ENCODE data around the gene TMC3.
"Not testable (repeated sequence)": the region's sequence is repeated elsewhere in the genome, so short reads cannot be mapped to it uniquely, and the experiment has no call there.

TMC3 gene

DNA sequence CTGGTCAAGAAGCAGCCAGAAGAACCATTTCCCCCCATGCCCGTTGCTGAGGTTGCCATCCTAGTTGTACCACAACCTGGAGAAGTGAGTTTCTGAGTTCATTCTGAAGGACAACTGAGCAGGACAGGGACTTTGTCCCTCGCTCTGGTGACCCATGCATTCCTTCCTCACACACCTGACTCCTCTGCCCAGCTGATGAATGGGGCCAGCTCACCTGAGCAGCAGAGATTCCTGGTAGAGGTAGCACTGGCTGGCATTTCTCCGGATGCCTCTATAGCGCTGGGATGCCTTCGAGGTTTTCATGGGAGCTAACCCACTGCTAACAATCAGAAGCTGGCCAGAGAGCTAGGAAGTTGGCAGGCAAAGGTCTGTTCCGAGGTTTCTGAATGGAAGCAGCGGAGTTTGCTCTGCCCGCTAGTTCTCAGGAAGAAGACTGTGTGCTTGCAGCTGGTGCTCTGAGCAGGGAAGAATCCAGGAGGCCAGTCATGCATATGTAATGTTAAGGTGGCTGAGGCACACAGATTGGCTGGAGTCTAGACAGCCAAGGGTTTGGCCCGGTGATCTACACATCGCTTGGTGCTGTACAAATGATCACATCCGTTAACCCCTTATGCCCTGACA, at the start of gene TMC3:
TMC3 (minus strand) TSS at position 439 of the 621 bp plus-strand sequence; CDS start at position 303, 136 bp downstream.
- no peak for DNase-seq

DNA sequence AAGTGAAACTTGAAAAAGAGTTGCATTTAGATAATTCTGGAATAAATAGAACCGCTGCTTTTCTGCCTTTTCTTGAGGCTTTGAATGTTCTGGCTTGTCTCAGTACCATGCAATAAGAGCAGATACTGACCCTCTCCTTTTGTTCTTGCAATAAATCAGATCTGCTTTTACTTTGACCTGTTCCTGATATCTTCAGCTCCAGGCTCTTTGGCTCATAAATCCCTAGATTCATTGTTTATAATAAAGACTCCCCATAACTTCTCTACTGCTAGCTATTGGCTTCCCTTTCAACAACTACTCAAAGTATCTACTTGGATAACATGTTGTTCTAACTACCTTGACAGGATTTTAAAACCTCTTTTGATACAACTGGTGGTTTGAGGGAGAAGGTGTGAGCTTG, 47.4 kb upstream of the TMC3 start:
- no peak for DNase-seq

GRCh38 chr15:81419332-81419943, 45.4 kb upstream of the TMC3 start:
- DNase-seq: peak; percentile 18

DNA sequence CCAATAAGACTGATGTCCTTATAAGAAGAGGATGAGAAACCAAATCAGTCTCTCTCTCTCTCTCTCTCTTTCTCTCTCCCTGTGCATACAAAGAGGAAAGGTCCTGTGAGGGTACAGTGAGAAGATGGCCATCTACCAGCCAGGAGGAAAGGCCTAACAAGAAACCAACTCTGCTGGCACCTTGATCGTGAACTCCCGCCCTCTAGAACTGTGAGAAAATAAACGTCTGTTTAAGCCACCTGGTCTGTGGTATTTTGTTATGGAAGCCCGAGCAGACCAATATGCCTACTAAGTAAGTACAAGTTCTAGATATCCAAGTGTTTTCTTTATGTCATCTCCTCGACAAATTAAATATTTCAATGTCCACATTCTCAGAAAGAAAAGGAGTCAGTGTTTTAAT, 44.9 kb upstream of the TMC3 start:
- DNase-seq: no peak

DNA sequence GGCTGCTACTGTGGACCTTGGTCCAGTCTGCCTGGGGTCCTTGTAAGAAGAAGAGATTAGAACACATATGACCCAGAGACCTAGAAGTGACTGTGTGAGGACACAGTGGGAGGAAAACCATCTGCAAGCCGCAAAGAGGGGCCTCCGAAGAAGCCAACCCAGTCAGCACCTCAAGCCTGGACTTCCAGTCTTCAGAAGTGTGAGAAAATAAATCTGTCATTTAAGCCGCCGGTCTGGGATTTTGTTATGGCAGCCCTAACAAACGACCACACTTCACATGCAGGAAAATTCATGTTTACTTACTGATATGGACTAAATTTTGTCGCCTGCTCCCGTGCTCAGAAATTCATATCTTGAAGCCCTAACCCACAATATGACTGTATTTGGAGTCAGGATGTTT, 44.4 kb upstream of the TMC3 start:
- DNase-seq: no peak

GRCh38 chr15:81414274-81414968, 40.4 kb upstream of the TMC3 start:
- DNase-seq: not testable (repeated sequence)

DNA sequence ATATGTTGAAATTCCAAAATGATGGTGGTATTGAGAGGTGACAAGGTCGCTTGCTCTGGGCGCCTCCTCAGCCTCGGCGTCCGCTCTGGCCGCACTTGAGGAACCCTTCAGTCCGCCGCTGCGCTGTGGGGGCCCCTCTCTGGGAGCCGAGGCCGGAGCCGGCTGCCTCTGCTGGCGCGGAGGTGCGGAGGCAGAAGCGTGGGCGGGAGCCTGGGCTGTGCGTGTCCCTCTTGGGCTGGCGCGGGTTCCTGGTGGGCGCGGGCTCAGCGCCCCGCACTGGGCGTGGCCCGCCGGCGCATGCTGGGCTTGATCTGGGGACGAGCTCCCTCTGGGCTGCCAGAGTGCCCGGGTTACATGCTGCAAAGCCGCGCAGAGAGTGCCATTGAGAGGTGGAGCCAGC, 39.8 kb upstream of the TMC3 start:
- no peak for DNase-seq

DNA sequence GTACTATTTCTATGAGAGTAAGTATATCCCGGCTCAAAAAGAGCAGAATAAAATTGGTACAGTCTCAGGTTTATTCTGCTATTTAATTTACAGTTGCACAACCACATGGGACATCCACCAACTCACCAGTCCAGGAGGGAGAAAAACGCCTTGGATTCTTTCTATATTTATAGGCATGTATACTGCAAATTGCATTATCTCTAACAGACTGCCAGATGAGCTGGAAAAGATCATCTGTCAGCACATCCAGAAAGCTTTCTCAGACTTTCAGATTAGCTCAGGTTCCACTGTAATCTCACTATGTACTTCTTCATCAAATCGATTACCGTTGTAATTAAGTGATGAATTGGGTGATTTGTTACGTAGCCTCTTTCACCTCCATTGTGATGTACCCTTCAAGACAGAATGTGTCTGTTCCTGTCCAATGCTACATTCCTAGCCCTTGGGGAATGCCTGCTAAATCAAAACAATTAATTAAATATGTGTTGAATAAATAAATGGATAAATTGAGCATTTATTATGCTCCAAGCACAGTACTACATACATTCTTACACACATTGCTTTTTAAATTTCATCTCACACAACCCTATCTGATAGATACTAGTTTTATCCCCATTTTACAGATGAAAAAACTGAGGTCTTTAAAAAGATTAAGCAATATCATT, 38.1 kb upstream of the TMC3 start:
- DNase-seq: no peak

DNA sequence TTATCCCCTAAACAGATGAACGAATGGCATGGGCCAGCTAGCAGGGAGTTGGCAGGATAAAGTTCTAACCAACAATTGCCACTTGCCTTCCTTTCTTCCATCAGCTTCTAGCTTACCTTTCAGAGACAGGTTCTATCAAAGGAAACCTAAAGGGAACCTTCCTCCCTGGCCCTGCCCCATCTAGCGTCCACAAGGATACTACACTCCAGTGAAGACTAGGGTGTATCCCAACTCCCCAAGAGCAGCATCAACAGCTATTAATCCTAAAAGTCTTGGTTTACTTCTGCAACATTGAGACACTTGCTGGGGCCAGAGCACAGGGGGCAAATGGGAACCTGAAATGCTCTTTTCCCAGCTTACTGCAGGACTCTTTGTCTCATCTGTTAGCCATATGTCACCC, 37.0 kb upstream of the TMC3 start:
- no peak for DNase-seq

DNA sequence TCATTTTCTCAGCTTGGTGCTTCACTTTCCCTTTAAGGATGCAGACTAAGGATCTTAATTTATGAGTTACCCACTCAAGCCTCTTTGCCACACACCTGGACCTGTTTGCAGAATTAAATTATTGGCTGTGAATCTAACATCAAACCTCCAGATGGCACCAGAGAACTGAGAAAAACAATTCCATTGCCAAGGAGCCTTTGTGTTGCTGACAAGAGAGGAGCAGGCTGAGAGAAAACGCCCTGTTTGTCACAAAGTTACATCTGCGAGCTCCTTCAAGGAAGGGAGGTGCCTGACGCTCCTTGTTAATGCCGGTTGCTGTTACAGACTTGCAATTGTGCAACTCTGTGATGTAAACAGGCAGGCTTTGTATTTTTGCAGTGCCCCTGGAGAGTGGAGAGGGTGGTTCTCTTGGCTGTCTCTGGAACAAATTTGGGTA, 36.3 kb upstream of the TMC3 start:
- DNase-seq: peak; percentile 51

DNA sequence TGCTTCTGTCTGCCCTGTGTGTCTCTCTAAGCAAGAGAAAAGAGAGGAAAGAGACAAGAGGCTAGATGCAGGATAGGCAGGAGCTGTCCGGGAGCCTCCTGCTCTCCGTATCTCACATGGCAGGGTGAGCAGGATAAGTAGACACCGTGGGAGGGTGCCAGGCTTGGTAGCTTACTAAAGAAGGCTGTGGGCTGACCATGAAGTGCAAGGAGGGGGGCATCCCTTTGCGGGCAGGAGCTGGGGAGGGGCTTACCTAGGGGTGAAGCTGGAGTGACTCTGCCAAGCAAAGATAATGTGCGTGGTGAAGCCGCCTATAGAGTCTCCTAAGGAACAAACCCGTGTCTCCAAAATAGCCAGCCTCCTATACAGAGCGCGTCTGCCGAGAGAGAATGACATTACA, 33.7 kb upstream of the TMC3 start:
- no peak for DNase-seq

DNA sequence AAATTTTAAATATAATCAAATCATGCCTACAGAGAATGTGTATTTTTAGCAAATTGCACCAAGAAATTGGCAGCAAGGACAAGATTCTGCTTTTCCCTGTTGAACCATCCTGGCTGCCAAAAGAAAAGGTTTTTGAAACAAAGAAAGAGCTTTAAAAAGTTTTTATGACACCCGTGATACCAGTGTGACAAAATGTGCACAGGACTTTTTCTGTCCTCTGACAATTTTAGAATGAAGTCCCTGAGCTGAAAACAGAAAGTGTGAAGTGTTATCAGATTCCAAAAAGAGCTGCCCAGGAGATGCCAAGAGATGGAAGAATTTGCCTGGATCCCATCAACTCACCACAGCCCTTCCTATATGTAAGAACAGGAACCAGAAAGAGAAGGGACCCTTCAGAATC, 33.2 kb upstream of the TMC3 start:
- DNase-seq: no peak

DNA sequence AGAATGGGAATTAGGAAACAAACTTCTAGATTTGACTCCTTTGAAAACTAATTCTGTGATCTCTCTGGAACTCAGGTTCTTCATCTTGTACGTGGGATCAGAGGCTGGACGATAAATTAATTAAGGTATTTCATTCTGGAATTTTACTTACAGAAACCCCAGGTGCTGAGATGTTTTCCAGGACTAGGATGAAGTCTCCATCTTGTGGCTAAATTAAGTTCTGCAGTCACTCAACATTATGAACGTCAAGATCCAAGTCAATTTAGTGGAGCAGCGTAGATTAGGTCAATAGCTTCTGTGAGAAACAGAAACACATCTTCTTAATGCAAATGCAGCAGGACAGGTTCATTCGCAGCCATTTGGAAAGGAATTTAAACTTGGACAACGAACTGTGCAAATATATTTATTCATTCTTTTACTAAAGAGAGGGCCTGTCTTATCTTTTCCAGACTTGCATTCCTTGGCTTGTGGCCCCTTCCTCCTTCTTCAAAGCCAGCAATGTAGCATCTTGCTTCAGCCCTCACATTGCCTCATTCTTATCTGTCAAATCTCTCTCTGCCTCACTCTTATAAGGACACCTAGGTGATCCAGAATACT, 26.7 kb upstream of the TMC3 start:
- no peak for DNase-seq

DNA sequence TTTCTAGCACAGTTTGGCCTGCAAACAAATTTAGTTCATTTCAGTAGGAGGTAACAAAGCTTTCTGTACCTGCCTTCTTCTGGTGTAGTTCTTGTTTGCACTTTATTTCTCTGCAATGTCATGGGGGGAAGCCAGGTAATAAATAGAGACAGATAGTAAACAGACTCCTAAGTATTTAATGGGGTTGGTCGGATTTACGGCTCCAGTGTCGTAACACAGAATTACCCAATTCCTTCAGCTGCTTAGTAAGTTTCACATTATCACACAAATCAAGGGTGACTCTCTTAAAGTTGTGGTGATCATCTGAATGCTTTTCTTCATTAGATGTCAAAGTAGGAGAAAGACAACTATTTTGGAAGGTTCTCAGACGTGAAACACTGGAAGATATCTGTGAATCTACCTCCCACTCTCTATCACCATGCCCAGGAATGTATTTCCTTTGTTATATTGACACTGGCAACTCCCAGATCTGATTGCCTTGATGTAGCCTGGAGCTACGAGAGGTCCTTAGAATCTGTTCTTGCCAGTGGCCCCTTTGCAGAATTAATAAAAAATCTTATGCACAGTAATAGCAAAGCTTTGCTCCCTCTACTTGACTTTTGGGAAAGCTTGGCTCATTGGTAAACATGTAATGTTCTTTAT, 25.0 kb upstream of the TMC3 start:
- no peak for DNase-seq

DNA sequence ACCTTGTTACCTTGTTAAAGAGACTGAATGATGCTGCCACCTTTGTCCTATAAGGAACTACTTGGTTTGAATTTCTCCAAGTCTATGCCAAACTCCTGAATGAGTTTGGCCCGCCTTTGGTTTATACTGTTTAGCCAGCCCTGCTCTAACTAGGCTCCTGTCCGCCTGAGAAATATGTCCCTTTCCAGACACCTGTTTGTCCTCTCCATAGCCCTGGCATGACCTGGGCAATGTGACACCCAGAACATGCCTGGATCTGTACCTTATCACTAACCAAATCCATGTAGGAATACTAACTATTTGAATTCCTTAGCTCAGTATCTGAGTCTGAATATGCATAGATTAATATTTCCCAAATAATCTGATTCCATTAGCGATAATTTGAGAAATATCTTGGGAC, 24.4 kb upstream of the TMC3 start:
- DNase-seq: no peak

DNA sequence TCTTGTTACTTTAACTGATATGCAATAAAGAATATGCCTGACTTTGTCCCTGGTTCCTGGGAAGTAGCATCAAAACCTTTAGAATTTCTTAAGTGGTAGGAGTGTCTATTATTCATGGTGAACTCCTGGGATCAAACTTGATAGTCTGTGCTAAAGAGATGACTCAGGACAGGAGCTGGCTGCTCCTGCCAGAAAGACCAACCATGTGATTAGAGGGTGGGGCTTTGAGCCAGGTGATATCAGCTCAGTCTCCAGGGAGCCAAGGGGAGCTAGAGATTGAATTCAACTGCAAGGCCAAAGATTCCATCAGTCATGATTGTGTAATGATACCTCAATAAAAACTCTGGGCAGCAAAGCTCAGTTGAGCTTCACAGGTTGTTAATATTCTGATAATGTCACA, 20.6 kb upstream of the TMC3 start:
- DNase-seq: no peak

DNA sequence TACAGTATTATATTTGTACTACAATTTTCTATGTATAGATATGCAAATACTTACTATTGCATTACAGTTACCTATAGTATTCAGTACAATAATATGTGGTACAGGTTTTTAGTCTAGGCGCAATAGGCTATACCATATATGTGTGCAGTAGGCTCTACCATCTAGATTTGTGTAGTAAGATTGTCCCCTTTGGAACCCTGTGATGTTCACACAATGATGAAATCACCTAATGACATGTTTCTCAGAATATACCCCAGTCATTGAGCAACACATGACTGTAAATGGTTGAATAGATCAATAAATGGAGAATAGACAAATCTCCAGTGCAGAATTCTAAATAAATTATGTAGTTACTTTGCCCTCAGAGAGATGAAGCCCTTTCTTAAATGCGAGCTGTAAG, 17.6 kb upstream of the TMC3 start:
- no peak for DNase-seq

DNA sequence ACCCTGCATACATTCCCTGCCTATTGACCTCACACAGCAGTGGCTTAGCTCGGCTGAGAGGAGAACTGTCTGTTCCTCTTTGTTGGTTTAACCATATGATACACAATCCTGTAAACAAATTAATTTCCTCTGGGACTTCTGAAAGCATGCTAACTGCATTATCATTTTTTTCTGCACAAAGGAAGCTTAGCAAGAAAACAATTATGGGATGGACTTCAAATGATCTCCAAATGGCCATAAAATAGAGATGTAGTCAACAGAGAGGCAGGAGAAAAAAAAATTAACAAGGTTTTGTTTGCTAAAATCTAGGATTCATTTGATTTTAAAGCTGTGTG, 14.4 kb upstream of the TMC3 start:
- no peak for DNase-seq

- DNase-seq: no peak
These were observed 13.8 kb upstream of the TMC3 start for GRCh38 chr15:81387621-81388435.

- no peak for DNase-seq
These were observed 12.9 kb upstream of the TMC3 start for GRCh38 chr15:81386947-81387346.

DNA sequence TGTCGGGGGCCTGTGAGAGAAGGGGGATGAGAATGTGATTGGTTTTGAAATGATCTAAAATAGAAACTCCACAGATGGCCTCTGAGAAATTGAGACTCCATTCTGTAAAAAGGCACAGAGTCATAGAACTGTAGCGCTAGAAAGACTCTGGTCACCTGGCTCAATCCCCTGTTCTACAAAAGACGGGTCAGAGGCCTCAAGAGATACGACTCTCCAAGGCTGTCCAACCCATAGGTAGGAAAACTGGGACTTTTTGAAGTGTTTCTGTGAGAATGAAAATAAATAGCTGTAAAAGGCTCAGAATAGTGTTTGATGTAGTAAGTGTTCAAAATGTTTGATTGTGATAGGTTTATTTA, 11.7 kb upstream of the TMC3 start:
- no peak for DNase-seq

Measured in DMS79 (cell line).